Activated CD8-positive, alpha-beta memory T cell treated with anti-CD3 and anti-CD28 coated beads, Interleukin-2, amount 50 U/mL, for 1 hour (primary cell): ENCODE data around the gene RSL24D1.

Experiments used
- DNase-seq: peaks from one replicate; pipeline ENCODE4 v3.0.0-alpha.2; 2020; ENCODE audit errors: extremely low read depth

The RSL24D1 gene

GRCh38 chr15:55196458-55197361 is at the start of gene RSL24D1:
TSS of gene RSL24D1 (minus strand) at chr15:55196941. CDS start at chr15:55196890, 51 bp downstream.
- peak; percentile 95 for DNase-seq

GRCh38 chr15:55245059-55245458 is 48.3 kb upstream of the RSL24D1 start:
- DNase-seq, result no peak

GRCh38 chr15:55241891-55242290 is 45.1 kb upstream of the RSL24D1 start:
- DNase-seq, result no peak

- DNase-seq, result no peak
Observed at GRCh38 chr15:55241186-55241585, 44.4 kb upstream of the RSL24D1 start.

GRCh38 chr15:55240125-55240760 is 43.5 kb upstream of the RSL24D1 start:
- DNase-seq, result no peak

- DNase-seq, result no peak
Observed at GRCh38 chr15:55239440-55240124, 42.8 kb upstream of the RSL24D1 start.

- DNase-seq, result no peak
Observed at GRCh38 chr15:55238877-55239276, 42.1 kb upstream of the RSL24D1 start.

- DNase-seq, result no peak
Observed at GRCh38 chr15:55237219-55238130, 40.7 kb upstream of the RSL24D1 start.

- DNase-seq, result no peak
Observed at GRCh38 chr15:55235546-55236036, 38.9 kb upstream of the RSL24D1 start.

GRCh38 chr15:55234800-55235104 is 38.0 kb upstream of the RSL24D1 start:
- DNase-seq, result no peak

- DNase-seq, result no peak
Observed at GRCh38 chr15:55234104-55234799, 37.5 kb upstream of the RSL24D1 start.

GRCh38 chr15:55231455-55231854 is 34.7 kb upstream of the RSL24D1 start:
- DNase-seq, result no peak

GRCh38 chr15:55230953-55231352 is 34.2 kb upstream of the RSL24D1 start:
- DNase-seq, result no peak

- no peak for DNase-seq
Observed at GRCh38 chr15:55230051-55230670, 33.4 kb upstream of the RSL24D1 start.

GRCh38 chr15:55226127-55226526 is 29.4 kb upstream of the RSL24D1 start:
- DNase-seq, result no peak

GRCh38 chr15:55224892-55225291 is 28.2 kb upstream of the RSL24D1 start:
- DNase-seq, result no peak

- DNase-seq, result no peak
Observed at GRCh38 chr15:55222588-55222987, 25.8 kb upstream of the RSL24D1 start.

- DNase-seq, result no peak
Observed at GRCh38 chr15:55221090-55222011, 24.6 kb upstream of the RSL24D1 start.

- DNase-seq, result no peak
Observed at GRCh38 chr15:55220606-55221005, 23.9 kb upstream of the RSL24D1 start.
